ENCODE data around the gene EME2.
A peak's percentile ranks its signal among the peaks of the same experiment; 100 is the strongest.

EME2 gene

GRCh38 chr16:1767116-1767994 is 5.3 kb upstream of the EME2 start:
- no peak for DNase-seq

- DNase-seq: no peak
These were observed 4.4 kb upstream of the EME2 start for GRCh38 chr16:1768061-1768766.

GRCh38 chr16:1768767-1769401 is 3.7 kb upstream of the EME2 start:
- DNase-seq: no peak

DNA sequence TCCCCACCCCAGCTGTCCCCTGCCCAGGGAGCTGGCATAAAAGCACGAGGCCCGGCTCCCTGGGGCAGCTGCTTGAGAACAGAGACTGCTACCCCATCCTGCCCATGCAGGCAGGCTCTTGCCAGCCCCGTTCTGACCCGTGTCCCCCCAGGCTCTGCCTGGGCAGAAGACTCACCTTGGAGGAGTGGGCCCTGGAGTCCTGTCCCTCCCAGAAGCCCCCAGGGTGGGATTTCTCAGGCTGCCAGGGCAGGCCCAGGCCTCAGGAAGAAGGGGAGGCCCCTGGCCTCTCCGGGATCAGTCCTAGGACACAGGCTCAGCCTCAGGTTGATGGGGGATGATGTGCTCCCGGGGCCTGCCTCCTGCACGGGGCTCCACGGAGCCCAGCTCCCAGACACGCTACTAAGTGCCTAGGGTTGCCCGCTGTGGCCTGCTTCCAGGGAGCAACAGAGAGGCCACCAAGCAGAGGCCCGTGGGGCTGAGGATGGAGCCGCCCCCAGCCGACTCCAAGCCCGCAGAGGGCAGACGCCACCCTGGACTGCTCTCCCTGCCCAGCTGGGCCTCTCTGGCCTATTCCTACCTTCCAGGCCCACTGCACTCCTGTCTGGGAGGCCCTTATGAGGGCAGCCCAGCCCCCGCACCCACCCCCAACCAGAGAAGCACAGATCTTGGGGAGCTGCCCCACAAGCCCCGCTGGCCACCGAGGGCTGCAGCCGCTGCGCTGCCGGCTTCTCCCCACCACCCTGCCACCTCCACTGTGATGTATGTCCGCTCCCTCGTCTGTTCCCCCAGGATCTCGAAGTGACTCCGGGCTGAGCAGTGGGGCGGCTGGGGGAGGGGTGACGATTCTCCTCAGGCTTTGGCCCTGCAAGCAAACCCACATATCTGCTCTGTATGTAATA is 3.0 kb upstream of the EME2 start:
- no peak for DNase-seq

- peak in 1 of 2 donors; percentile 10 for DNase-seq
These were observed 2.1 kb upstream of the EME2 start for GRCh38 chr16:1770328-1771187.

GRCh38 chr16:1771188-1771863 is 1.3 kb upstream of the EME2 start, which contains the start of gene NME3:
Gene NME3 (minus strand): TSS chr16:1771543. CDS start chr16:1771534, 9 bp downstream.
- DNase-seq: peak; percentile 58 to 72

GRCh38 chr16:1771864-1772361 is 697 bp upstream of the EME2 start:
- DNase-seq: no peak

DNA sequence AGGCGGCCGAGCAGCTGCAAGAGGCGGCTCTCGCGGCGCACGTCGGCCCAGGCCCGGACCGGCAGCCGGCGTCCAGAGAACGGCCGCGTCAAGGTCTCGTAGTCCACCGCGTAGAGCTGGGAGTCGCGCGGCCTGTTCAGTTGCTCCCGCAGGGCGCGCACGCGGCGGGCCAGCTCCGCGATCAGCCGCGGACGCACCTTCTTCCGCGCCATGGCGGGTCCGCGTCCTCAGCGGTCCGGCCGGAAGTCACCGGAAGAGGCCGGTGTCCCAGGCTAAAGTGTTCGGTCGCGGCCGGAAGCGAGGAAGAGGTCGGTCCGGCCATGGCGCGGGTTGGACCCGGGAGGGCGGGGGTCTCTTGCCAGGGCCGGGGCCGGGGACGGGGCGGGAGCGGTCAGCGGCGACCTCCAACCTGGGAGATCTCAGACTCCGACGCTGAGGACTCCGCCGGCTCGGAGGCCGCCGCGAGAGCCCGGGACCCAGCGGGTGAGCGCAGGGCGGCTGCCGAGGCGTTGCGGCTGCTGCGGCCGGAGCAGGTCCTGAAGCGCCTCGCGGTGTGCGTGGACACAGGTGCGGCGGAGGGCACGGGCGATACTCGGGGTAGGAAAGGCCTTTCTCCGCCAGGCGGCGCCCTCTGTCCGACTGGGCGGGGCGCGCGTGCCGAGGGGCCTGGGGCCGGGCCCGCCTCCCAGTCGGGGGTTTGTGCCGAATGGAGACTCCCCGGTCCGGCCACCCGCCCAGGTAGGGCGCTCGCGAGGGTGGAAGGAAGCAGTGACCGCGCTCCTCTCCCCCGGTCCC is 495 bp downstream of the EME2 start, which contains the start of gene MRPS34:
TSS of gene MRPS34 (minus strand) at position 227 of the 795 bp plus-strand sequence. CDS start at position 212, 15 bp downstream.
- DNase-seq: peak; percentile 80 to 89

DNA sequence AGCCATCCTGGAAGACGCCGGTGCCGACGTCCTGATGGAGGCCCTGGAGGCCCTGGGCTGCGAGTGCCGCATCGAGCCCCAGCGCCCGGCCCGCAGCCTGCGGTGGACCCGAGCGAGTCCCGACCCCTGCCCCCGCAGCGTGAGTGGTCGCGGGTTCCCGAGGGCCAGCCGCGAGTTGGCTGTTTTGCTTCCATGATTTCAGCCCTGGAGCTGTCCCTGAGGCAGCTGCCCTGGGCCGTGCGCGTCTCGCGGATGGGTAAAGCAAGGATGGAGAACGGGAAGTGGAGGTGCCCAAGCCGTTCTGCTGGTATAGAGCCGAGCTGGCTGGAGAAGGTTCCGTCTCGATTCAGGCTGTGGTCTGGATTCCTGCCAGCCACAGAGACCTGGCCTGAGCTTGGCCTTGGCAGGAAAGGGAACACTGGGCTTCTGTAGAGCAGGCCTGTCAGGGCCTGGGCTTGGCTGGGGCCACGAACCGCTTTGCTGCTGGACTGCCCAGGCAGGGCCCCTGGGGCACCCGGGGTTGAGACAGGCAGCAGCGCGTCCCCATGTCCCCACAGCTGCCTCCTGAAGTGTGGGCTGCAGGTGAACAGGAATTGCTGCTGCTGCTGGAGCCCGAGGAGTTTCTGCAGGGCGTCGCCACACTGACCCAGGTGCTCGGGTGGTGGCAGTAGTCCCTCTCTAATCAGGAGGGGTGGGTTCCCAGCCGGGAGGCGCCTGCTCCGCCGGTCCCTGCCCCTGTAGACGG is 1.3 kb downstream of the EME2 start:
- DNase-seq: peak; percentile 35 to 53

- DNase-seq: no peak
These were observed 1.8 kb downstream of the EME2 start for GRCh38 chr16:1774448-1774780.

DNA sequence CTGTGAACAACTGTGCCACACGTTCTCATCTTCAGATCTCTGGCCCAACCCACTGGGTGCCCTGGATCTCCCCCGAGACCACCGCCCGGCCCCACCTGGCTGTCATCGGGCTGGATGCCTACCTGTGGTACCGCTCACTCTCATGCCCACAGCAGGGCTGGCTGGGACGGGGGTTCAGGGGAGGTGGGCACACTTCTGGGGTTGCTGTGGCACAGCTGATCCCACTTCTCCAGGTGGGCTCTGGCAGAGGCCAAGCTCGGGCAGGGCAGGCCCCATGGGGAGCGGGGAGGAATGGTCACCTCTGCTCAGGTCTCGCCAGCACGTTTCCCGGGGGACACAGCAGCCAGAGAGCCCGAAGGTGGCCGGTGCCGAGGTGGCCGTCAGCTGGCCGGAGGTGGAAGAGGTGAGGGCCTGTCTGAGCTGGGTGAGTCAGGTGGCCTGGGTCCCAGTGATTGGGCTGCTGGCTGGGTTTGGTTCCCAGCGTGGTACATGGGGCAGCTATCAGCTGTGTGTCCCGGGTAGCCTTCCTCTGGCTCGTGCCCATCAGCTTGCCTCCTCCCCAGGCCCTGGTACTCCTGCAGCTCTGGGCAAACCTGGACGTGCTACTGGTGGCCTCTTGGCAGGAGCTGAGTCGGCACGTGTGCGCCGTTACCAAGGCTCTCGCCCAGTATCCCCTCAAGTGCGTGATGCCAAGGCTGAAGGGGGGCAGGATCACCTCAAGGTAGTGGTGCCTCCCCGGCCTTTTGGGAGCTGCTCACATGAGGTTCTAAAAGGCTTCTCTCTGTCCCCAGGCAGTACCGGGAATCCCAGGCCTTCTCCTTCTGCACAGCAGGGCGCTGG is 2.6 kb downstream of the EME2 start:
- no peak for DNase-seq

DNA sequence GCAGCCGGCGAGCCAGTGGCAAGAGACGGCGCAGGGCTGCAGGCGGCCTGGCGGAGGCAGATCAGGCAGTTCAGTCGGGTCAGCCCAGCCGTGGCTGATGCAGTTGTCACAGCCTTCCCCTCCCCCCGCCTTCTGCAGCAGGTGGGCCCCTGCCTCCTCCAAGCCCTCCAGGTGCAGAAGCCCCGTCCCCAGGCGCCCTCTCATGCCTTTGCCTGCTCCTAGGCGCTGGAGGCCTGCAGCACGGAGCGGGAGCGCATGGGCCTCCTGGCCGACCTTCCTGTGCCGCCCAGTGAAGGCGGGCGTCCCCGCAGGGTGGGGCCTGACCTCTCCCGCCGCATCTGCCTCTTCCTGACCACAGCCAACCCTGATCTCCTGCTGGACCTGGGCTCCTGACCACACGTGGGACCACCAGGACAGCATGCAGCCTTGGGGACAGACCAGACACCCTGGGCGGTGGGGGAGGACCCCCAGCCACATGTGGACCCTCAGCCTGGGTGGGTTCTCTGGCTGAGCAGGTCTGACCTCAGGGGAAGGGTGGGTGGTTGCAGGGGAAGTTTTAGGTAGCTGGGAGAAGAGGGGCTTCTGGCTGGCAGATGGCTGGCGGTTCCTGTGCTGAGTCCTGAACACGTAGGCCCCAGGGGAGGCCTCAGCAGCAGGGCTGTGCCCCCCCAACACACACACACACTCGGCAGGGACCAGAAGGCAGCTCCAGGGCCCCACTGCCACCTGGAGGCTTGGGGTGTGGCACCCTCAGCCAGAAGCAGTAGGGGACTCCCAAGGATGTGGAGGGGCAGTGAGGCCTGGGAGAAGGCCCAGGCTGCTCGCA is 3.4 kb downstream of the EME2 start:
- no peak for DNase-seq

DNA sequence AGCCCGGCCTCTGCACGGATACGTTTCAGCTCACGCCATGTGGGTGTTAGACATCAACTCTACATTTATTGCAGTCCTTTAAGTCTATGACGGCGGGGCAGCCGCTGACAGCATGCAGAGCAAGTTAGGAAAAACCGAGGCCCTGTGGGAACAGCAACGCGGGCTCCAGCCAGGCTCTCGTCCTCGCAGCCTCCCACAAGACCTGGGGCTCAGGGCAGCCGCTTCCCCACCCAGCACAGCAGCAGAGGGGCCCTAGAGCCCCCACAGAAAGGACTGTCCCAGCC is 4.0 kb downstream of the EME2 start:
- no peak for DNase-seq

- no peak for DNase-seq
These were observed 4.4 kb downstream of the EME2 start for GRCh38 chr16:1776991-1777374.

- DNase-seq: no peak
These were observed 5.0 kb downstream of the EME2 start for GRCh38 chr16:1777375-1778199.

All from inflammatory macrophage (primary cell).